ENCODE results near the gene BCL2.

GRCh38 chr18:63261029-63261428 is 58.5 kb downstream of the BCL2 start:
- TF ChIP-seq EP300 (IDR thresholded peaks at IDR 0.05; ENCODE audit: low read depth) (no peak), CTCF (IDR thresholded peaks at IDR 0.05) (no peak), POLR2A (IDR thresholded peaks at IDR 0.05) (no peak)

Data from transverse colon (tissue), 3 donors.